Measurements from ENCODE around the gene TMEM151A.
A peak's percentile ranks its signal among the peaks of the same experiment; 100 is the strongest.

Gene TMEM151A

GRCh38 chr11:66312549-66313320, 21.0 kb downstream of the TMEM151A start:
- Histone ChIP-seq H3K36me3 (replicated peaks; ENCODE audit: insufficient read depth, low read length) (no peaks in the 10 kb centered on the region), H3K27me3 (replicated peaks; ENCODE audit: insufficient read depth, low read length) (peaks cover 72% of the 10 kb centered on the region), H3K4me2 (ENCODE audit: low read depth, low read length) (peak overlapping the region; percentile 61), H3K4me1 (ENCODE audit: low read length) (no peaks in the 10 kb centered on the region), H2AFZ (ENCODE audit: low read length) (peak overlapping the region; percentile 43; the same call in 1 of the 2 replicates), H3K9me3 (replicated peaks; ENCODE audit: insufficient read depth, low read length) (no peaks in the 10 kb centered on the region), H3K27ac (ENCODE audit: low read length) (peak overlapping the region; percentile 25; the same call in 1 of the 2 replicates), H3F3A (ENCODE audit: insufficient read depth, low read length) (no peaks in the 10 kb centered on the region), H3K4me3 (ENCODE audit: low read length) (peak overlapping the region; percentile 54), H4K20me1 (ENCODE audit: insufficient read depth, low read length) (no peaks in the 10 kb centered on the region), H3K9me2 (replicated peaks; ENCODE audit: insufficient read depth, low read length) (no peaks in the 10 kb centered on the region), H3K9ac (ENCODE audit: low read length) (no peak overlapping the region), H3K79me2 (ENCODE audit: low read length) (no peaks in the 10 kb centered on the region)
- DNase-seq = peak; percentile 93
- TF ChIP-seq, protein P1, sequence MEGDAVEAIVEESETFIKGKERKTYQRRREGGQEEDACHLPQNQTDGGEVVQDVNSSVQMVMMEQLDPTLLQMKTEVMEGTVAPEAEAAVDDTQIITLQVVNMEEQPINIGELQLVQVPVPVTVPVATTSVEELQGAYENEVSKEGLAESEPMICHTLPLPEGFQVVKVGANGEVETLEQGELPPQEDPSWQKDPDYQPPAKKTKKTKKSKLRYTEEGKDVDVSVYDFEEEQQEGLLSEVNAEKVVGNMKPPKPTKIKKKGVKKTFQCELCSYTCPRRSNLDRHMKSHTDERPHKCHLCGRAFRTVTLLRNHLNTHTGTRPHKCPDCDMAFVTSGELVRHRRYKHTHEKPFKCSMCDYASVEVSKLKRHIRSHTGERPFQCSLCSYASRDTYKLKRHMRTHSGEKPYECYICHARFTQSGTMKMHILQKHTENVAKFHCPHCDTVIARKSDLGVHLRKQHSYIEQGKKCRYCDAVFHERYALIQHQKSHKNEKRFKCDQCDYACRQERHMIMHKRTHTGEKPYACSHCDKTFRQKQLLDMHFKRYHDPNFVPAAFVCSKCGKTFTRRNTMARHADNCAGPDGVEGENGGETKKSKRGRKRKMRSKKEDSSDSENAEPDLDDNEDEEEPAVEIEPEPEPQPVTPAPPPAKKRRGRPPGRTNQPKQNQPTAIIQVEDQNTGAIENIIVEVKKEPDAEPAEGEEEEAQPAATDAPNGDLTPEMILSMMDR (IDR thresholded peaks at IDR 0.05; ENCODE audit: low read length) = no peak
- no peak for TF ChIP-seq EZH2 (optimal IDR thresholded peaks at IDR 0.05; ENCODE audit: low read depth, low read length)
- TF ChIP-seq EZH2phosphoT487 (IDR thresholded peaks at IDR 0.05; ENCODE audit: low read length) = no peak

GRCh38 chr11:66313321-66314185, 21.9 kb downstream of the TMEM151A start:
- Histone ChIP-seq H2AFZ (ENCODE audit: low read length) (no peak overlapping the region), H4K20me1 (ENCODE audit: insufficient read depth, low read length) (no peaks in the 10 kb centered on the region), H3F3A (ENCODE audit: insufficient read depth, low read length) (no peaks in the 10 kb centered on the region), H3K4me1 (ENCODE audit: low read length) (no peaks in the 10 kb centered on the region), H3K4me2 (ENCODE audit: low read depth, low read length) (peak overlapping the region; percentile 53; the same call in 1 of the 2 replicates), H3K9me3 (replicated peaks; ENCODE audit: insufficient read depth, low read length) (no peaks in the 10 kb centered on the region), H3K79me2 (ENCODE audit: low read length) (no peaks in the 10 kb centered on the region), H3K4me3 (ENCODE audit: low read length) (no peak overlapping the region), H3K9ac (ENCODE audit: low read length) (no peak overlapping the region), H3K27me3 (replicated peaks; ENCODE audit: insufficient read depth, low read length) (peaks cover 70% of the 10 kb centered on the region), H3K9me2 (replicated peaks; ENCODE audit: insufficient read depth, low read length) (no peaks in the 10 kb centered on the region), H3K27ac (ENCODE audit: low read length) (no peak overlapping the region), H3K36me3 (replicated peaks; ENCODE audit: insufficient read depth, low read length) (no peaks in the 10 kb centered on the region)
- no peak for DNase-seq
- TF ChIP-seq EZH2phosphoT487 (IDR thresholded peaks at IDR 0.05; ENCODE audit: low read length) = no peak
- TF ChIP-seq, protein P1 (IDR thresholded peaks at IDR 0.05; ENCODE audit: low read length) = no peak
- TF ChIP-seq EZH2 (optimal IDR thresholded peaks at IDR 0.05; ENCODE audit: low read depth, low read length) = no peak

- no peak overlapping the region for H3K27ac ChIP-seq (ENCODE audit: low read length)
- H3K9ac ChIP-seq (ENCODE audit: low read length) = no peak overlapping the region
- H3K4me2 ChIP-seq (ENCODE audit: low read depth, low read length) = no peak overlapping the region
- H3K4me3 ChIP-seq (ENCODE audit: low read length) = no peak overlapping the region
- no peak overlapping the region for H2AFZ ChIP-seq (ENCODE audit: low read length)
- peaks cover 70% of the 10 kb centered on the region for H3K27me3 ChIP-seq (replicated peaks; ENCODE audit: insufficient read depth, low read length)
- DNase-seq = no peak
- no peaks in the 10 kb centered on the region for H3K4me1 ChIP-seq (ENCODE audit: low read length)
- H3F3A ChIP-seq (ENCODE audit: insufficient read depth, low read length) = no peaks in the 10 kb centered on the region
- no peaks in the 10 kb centered on the region for H3K9me2 ChIP-seq (replicated peaks; ENCODE audit: insufficient read depth, low read length)
- no peaks in the 10 kb centered on the region for H3K36me3 ChIP-seq (replicated peaks; ENCODE audit: insufficient read depth, low read length)
- TF ChIP-seq EZH2 (optimal IDR thresholded peaks at IDR 0.05; ENCODE audit: low read depth, low read length) (no peak), EZH2phosphoT487 (IDR thresholded peaks at IDR 0.05; ENCODE audit: low read length) (no peak)
- TF ChIP-seq, protein P1 (IDR thresholded peaks at IDR 0.05; ENCODE audit: low read length) = no peak
- H3K9me3 ChIP-seq (replicated peaks; ENCODE audit: insufficient read depth, low read length) = no peaks in the 10 kb centered on the region
- no peaks in the 10 kb centered on the region for H4K20me1 ChIP-seq (ENCODE audit: insufficient read depth, low read length)
- no peaks in the 10 kb centered on the region for H3K79me2 ChIP-seq (ENCODE audit: low read length)
These were observed 22.4 kb downstream of the TMEM151A start for GRCh38 chr11:66314186-66314501.
